Muscle of arm (tissue), 12 donors: ENCODE results near the gene NEUROG1. TPM values are rescaled to one million over a fixed set of nuclear protein-coding genes. Genes with fewer than 3 reads are reported as not detected.

Experiments
- DNase-seq: peaks from one replicate; pipeline ENCODE4 v3.0.0-alpha.2; 2013
- polyA plus RNA-seq, 12 donors: library from polyadenylated mRNA; unstranded; fragments of 120-200 nt; gene quantifications; one replicate each; pipeline ENCODE4 v1.2.1, GENCODE V29; 2013; ENCODE audit not compliant: insufficient read length in 12 of 12

The NEUROG1 gene
- polyA plus RNA-seq, 12 donors = not detected

- DNase-seq = no peak
These were observed 28.6 kb upstream of the NEUROG1 start for GRCh38 chr5:135564331-135564730.

GRCh38 chr5:135561266-135561665 lies 25.5 kb upstream of the NEUROG1 start:
- DNase-seq = no peak

GRCh38 chr5:135560858-135561257 lies 25.1 kb upstream of the NEUROG1 start:
- peak; percentile 88 for DNase-seq

- DNase-seq = no peak
These were observed 23.6 kb upstream of the NEUROG1 start for GRCh38 chr5:135559354-135559753.

- DNase-seq = no peak
These were observed 21.5 kb upstream of the NEUROG1 start for GRCh38 chr5:135557076-135557838.

GRCh38 chr5:135556620-135557019 lies 20.9 kb upstream of the NEUROG1 start:
- DNase-seq = no peak

- DNase-seq = no peak
These were observed 19.8 kb upstream of the NEUROG1 start for GRCh38 chr5:135555530-135555929.

- DNase-seq = no peak
These were observed 18.1 kb upstream of the NEUROG1 start for GRCh38 chr5:135553688-135554462.

- DNase-seq = peak; percentile 81
These were observed 16.1 kb upstream of the NEUROG1 start for GRCh38 chr5:135551593-135552447.

- no peak for DNase-seq
These were observed 13.6 kb upstream of the NEUROG1 start for GRCh38 chr5:135549413-135549812.

- no peak for DNase-seq
These were observed 12.0 kb upstream of the NEUROG1 start for GRCh38 chr5:135547590-135548254.

- no peak for DNase-seq
These were observed 11.1 kb upstream of the NEUROG1 start for GRCh38 chr5:135546912-135547311.

- no peak for DNase-seq
These were observed 10.3 kb upstream of the NEUROG1 start for GRCh38 chr5:135546101-135546500.

GRCh38 chr5:135545099-135545498 lies 9.3 kb upstream of the NEUROG1 start:
- no peak for DNase-seq

GRCh38 chr5:135543485-135544304 lies 7.9 kb upstream of the NEUROG1 start:
- DNase-seq = no peak

- DNase-seq = no peak
These were observed 7.3 kb upstream of the NEUROG1 start for GRCh38 chr5:135543001-135543484.

- no peak for DNase-seq
These were observed 6.2 kb upstream of the NEUROG1 start for GRCh38 chr5:135541807-135542502.

- no peak for DNase-seq
These were observed 3.8 kb upstream of the NEUROG1 start for GRCh38 chr5:135539430-135540005.

- no peak for DNase-seq
These were observed 2.5 kb upstream of the NEUROG1 start for GRCh38 chr5:135538261-135538660.

GRCh38 chr5:135537745-135538144 lies 2.0 kb upstream of the NEUROG1 start:
- DNase-seq = no peak
